HCT116 (cell line): ENCODE measurements around the gene ADD1.

Source experiments
- EZH2 ChIP-seq: fragments of 200-600 bp; sonication (generic); IDR thresholded peaks from 2 replicates; pipeline ENCODE4 v1.6.1; 2017; ENCODE audit warnings: antibody characterized with exemption, mixed run types
- YY1 ChIP-seq: IDR thresholded peaks from 2 replicates; pipeline ENCODE4 v1.6.1; 2011; ENCODE audit warnings: low read length, low read depth, moderate library complexity, mild to moderate bottlenecking; ENCODE audit not compliant: insufficient replicate concordance; ENCODE audit errors: extremely low read depth
- TF ChIP-seq, protein P1 (sequence below), 3 experiments: fragments of 200-600 bp in 1 of 3; sonication (generic) in 1 of 3; IDR thresholded peaks in 2 of 3; conservative IDR thresholded peaks in 1 of 3; 2 replicates each; pipeline ENCODE4 v1.5.1; 2012 to 2017; ENCODE audit warnings: low read depth in 2 of 3, low read length in 2 of 3, antibody characterized with exemption in 1 of 3, borderline replicate concordance in 1 of 3, control low read depth in 1 of 3, mild to moderate bottlenecking in 1 of 3, mixed read lengths in 1 of 3, mixed run types in 1 of 3, moderate library complexity in 1 of 3; ENCODE audit not compliant: insufficient read depth in 1 of 3

DNA sequence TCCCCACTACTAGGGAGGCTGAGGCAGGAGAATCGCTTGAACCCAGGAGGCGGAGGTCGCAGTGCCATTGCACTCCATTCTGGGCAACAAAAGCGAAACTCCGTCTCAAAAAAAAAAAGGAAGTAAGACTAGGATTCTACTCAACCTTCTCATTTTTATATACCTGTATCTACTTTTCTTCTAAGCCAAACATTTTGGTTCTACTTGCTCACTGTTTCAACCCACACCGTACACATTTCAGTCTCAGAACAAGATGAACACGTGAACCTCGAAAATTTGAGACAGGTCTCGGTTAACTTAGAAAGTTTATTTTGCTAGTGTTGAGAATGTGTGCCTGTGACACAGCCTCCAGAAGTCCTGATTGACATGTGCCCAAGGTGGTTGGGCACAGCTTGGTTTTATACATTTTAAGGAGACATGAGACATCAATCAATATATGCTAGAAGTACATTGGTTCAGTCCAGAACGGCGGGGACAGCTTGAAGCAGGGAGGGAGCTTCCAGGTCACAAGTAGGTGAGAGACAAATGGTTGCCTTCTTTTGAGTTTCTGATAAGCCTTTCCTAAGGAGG is 3.7 kb downstream of the ADD1 start:
- no peak for TF ChIP-seq YY1
- TF ChIP-seq, protein P1, sequence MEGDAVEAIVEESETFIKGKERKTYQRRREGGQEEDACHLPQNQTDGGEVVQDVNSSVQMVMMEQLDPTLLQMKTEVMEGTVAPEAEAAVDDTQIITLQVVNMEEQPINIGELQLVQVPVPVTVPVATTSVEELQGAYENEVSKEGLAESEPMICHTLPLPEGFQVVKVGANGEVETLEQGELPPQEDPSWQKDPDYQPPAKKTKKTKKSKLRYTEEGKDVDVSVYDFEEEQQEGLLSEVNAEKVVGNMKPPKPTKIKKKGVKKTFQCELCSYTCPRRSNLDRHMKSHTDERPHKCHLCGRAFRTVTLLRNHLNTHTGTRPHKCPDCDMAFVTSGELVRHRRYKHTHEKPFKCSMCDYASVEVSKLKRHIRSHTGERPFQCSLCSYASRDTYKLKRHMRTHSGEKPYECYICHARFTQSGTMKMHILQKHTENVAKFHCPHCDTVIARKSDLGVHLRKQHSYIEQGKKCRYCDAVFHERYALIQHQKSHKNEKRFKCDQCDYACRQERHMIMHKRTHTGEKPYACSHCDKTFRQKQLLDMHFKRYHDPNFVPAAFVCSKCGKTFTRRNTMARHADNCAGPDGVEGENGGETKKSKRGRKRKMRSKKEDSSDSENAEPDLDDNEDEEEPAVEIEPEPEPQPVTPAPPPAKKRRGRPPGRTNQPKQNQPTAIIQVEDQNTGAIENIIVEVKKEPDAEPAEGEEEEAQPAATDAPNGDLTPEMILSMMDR (IDR thresholded peaks at IDR 0.05 in 2 of 3, conservative IDR thresholded peaks at IDR 0.05 in 1 of 3; ENCODE audit: borderline replicate concordance in 1 of 3, insufficient read depth in 1 of 3, low read depth in 2 of 3, low read length in 2 of 3): no peak
- TF ChIP-seq EZH2: no peak
